SK-N-SH (cell line): Measurements from ENCODE around the gene MYH15. TPM values are rescaled to one million over a fixed set of nuclear protein-coding genes. Genes with fewer than 3 reads are reported as not detected.

Experiments
- CTCF ChIA-PET: fragments of 300-600, 350-600 bp; formaldehyde crosslinking; extraction: SDS; loops from one replicate; lab custom pipeline; 2021; lab: Yijun Ruan, JAX
- POLR2A ChIA-PET: fragments of 350-600 bp; sonication (Branson Sonifier 250); formaldehyde crosslinking; extraction: SDS; loops from one replicate; lab custom pipeline; 2020; ENCODE audit warnings: antibody characterized with exemption, inconsistent platforms; lab: Yijun Ruan, JAX
- DNase-seq: peaks from one replicate; pipeline ENCODE4 v3.0.0; 2012
- H2AFZ ChIP-seq: fragments of 200-600 bp; sonication (generic); 2 replicates; pipeline ENCODE4 v1.8.1; 2016; ENCODE audit warnings: antibody characterized with exemption, mild to moderate bottlenecking, low read depth
- H3F3A ChIP-seq: fragments of 200-600 bp; sonication (generic); replicated peaks from 2 replicates; pipeline ENCODE3; 2016; ENCODE audit warnings: antibody characterized with exemption, mild to moderate bottlenecking; ENCODE audit not compliant: insufficient read depth
- H3K27ac ChIP-seq, 2 experiments: fragments of 200-500 bp in 1 of 2; fragments of 200-600 bp in 1 of 2; sonication (Bioruptor generic) in 1 of 2; sonication (generic), shearing (Covaris generic) in 1 of 2; 2 replicates each; pipeline versions ENCODE4 v1.5.1 to v1.6.1; 2014 to 2016; ENCODE audit warnings: low read depth in 2 of 2, inconsistent platforms in 1 of 2, low read length in 1 of 2, mild to moderate bottlenecking in 1 of 2, mixed read lengths in 1 of 2
- H3K27me3 ChIP-seq: fragments of 200-600 bp; sonication (generic), shearing (Covaris generic); 2 replicates; pipeline ENCODE4 v1.6.1; 2016; ENCODE audit warnings: mixed run types; ENCODE audit not compliant: insufficient read depth
- H3K36me3 ChIP-seq, 2 experiments: fragments of 200-500 bp in 1 of 2; fragments of 200-600 bp in 1 of 2; sonication (Bioruptor generic) in 1 of 2; sonication (generic) in 1 of 2; replicated peaks in 1 of 2; 2 replicates each; pipeline versions ENCODE3 to v1.5.1; 2014 to 2016; ENCODE audit warnings: low read length in 1 of 2, mild to moderate bottlenecking in 1 of 2; ENCODE audit not compliant: insufficient read depth in 2 of 2, control insufficient read depth in 1 of 2
- H3K4me1 ChIP-seq, 2 experiments: fragments of 200-500 bp in 1 of 2; fragments of 200-600 bp in 1 of 2; sonication (Bioruptor generic) in 1 of 2; sonication (generic), shearing (Covaris generic) in 1 of 2; 2 replicates each; pipeline versions ENCODE4 v1.5.1 to v1.6.1; 2014 to 2016; ENCODE audit warnings: low read depth in 1 of 2, low read length in 1 of 2, mixed run types in 1 of 2; ENCODE audit not compliant: insufficient read depth in 2 of 2, control insufficient read depth in 1 of 2
- H3K4me2 ChIP-seq: fragments of 200-600 bp; sonication (generic), shearing (Covaris generic); 2 replicates; pipeline ENCODE4 v1.6.1; 2017; ENCODE audit warnings: mixed run types
- H3K4me3 ChIP-seq, 2 experiments: fragments of 200-500 bp in 1 of 2; fragments of 200-600 bp in 1 of 2; sonication (Bioruptor generic) in 1 of 2; sonication (generic), shearing (Covaris generic) in 1 of 2; 2 replicates each; pipeline versions ENCODE4 v1.5.1 to v1.8.1; 2014 to 2016; ENCODE audit warnings: low read depth in 2 of 2, inconsistent platforms in 1 of 2, low read length in 1 of 2, mild to moderate bottlenecking in 1 of 2, mixed read lengths in 1 of 2, moderate library complexity in 1 of 2
- H3K79me2 ChIP-seq: fragments of 200-600 bp; sonication (generic); 2 replicates; pipeline ENCODE4 v1.8.1; 2017; ENCODE audit warnings: mild to moderate bottlenecking; ENCODE audit not compliant: insufficient read depth
- H3K9ac ChIP-seq: fragments of 200-600 bp; sonication (generic); 2 replicates; pipeline ENCODE4 v1.6.1; 2017; ENCODE audit warnings: mixed run types
- H3K9me2 ChIP-seq: fragments of 200-600 bp; sonication (generic); 2 replicates; pipeline ENCODE4 v1.6.1; 2017; ENCODE audit warnings: mixed run types
- H3K9me3 ChIP-seq: fragments of 200-600 bp; sonication (generic); 2 replicates; pipeline ENCODE4 v1.6.1; 2017; ENCODE audit warnings: mixed run types, mild to moderate bottlenecking, moderate library complexity
- H4K20me1 ChIP-seq: fragments of 200-600 bp; sonication (generic); 2 replicates; pipeline ENCODE4 v1.6.1; 2017; ENCODE audit warnings: mild to moderate bottlenecking, mixed run types; ENCODE audit not compliant: insufficient read depth
- CHD2 ChIP-seq: fragments of 150-350 bp; IDR thresholded peaks from 2 replicates; pipeline ENCODE4 v1.6.1; 2018; ENCODE audit warnings: low read length; ENCODE audit not compliant: partially characterized antibody
- EP300 ChIP-seq, 2 experiments: IDR thresholded peaks; 2 replicates each; pipeline versions ENCODE4 v1.4.0 to v1.6.1; 2012; ENCODE audit warnings: borderline replicate concordance in 1 of 2, low read depth in 1 of 2, low read length in 1 of 2
- FOSL2 ChIP-seq: IDR thresholded peaks from 2 replicates; pipeline ENCODE4 v1.4.0; 2012; ENCODE audit warnings: low read depth, mild to moderate bottlenecking, moderate library complexity, borderline replicate concordance
- GABPA ChIP-seq: IDR thresholded peaks from 2 replicates; pipeline ENCODE4 v1.4.0; 2012; ENCODE audit warnings: low read depth, mild to moderate bottlenecking
- GATA2 ChIP-seq: sonication (generic); formaldehyde crosslinking; IDR thresholded peaks from 2 replicates; pipeline ENCODE4 v1.5.0; 2020; ENCODE audit warnings: mild to moderate bottlenecking, missing genetic modification reagents
- JUND ChIP-seq: IDR thresholded peaks from 2 replicates; pipeline ENCODE4 v1.4.0; 2012
- MEF2A ChIP-seq: IDR thresholded peaks from 2 replicates; pipeline ENCODE4 v1.4.0; 2012; ENCODE audit warnings: low read depth, borderline replicate concordance
- RAD21 ChIP-seq: IDR thresholded peaks from 2 replicates; pipeline ENCODE4 v1.6.1; 2012; ENCODE audit warnings: mild to moderate bottlenecking, low read length
- RCOR1 ChIP-seq: fragments of 150-350 bp; IDR thresholded peaks from 2 replicates; pipeline ENCODE4 v1.6.1; 2017; ENCODE audit warnings: antibody characterized with exemption, low read length
- RFX5 ChIP-seq: IDR thresholded peaks from 2 replicates; pipeline ENCODE4 v1.6.1; 2012; ENCODE audit warnings: mild to moderate bottlenecking, improper control_type of control experiment, low read length
- RXRA ChIP-seq: IDR thresholded peaks from 2 replicates; pipeline ENCODE4 v1.4.0; 2012; ENCODE audit warnings: low read depth, mild to moderate bottlenecking, borderline replicate concordance
- SIN3A ChIP-seq: IDR thresholded peaks from 2 replicates; pipeline ENCODE4 v1.6.1; 2012; ENCODE audit warnings: low read depth, mild to moderate bottlenecking, low read length, moderate library complexity, borderline replicate concordance
- TAF1 ChIP-seq: IDR thresholded peaks from 2 replicates; pipeline ENCODE4 v1.6.1; 2012; ENCODE audit warnings: low read depth, mild to moderate bottlenecking, low read length, moderate library complexity, borderline replicate concordance
- TCF12 ChIP-seq: IDR thresholded peaks from 2 replicates; pipeline ENCODE4 v1.4.0; 2012
- TEAD4 ChIP-seq: IDR thresholded peaks from 2 replicates; pipeline ENCODE4 v1.4.0; 2012; ENCODE audit warnings: mild to moderate bottlenecking, borderline replicate concordance; ENCODE audit not compliant: insufficient read depth
- WGBS: methylation state at CpG from one replicate; pipeline ENCODE4 v1.1.6; 2017; ENCODE audit warnings: low lambda C conversion rate; 5-methylcytosine and 5-hydroxymethylcytosine counted together
- polyA plus RNA-seq, 3 experiments: library from polyadenylated mRNA; depleted of rRNA; stranded (reverse); fragments of >200 nt; gene quantifications; 2 replicates each; pipeline ENCODE4 v1.2.3, GENCODE V29; 2012
- TF ChIP-seq, protein P1 (sequence below): IDR thresholded peaks from 2 replicates; pipeline ENCODE4 v1.4.0; 2012; ENCODE audit warnings: low read depth, borderline replicate concordance
- TF ChIP-seq, protein P2 (sequence below): IDR thresholded peaks from 2 replicates; pipeline ENCODE4 v1.4.0; 2012; ENCODE audit warnings: low read depth
- TF ChIP-seq, protein P3 (sequence below): fragments of 200-600 bp; sonication (generic); IDR thresholded peaks from 2 replicates; pipeline ENCODE4 v1.6.1; 2017; ENCODE audit warnings: antibody characterized with exemption, mild to moderate bottlenecking, moderate library complexity

MYH15 gene
- polyA plus RNA-seq, 1 of the 3 experiments (the other 2 are of a cell fraction) = 2.1 TPM

DNA sequence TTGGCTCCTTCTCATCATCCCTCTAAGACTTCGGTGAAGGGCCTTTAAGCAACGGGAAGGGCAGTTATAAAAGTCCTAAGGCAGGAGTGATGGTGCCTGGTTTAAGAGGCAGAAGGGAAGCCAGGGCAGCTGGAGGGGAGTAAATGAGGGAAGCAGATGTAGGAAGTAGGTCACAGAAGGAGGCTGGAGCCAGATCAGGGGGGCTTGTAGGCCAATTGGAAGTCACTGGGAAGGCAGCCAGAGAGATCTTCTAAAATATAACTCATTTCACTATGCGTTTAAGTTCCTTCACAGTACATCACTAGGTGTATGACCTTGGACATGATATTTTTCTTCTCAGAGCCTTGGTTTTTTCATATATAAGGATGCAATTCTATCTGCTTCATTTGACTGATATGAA lies 94.7 kb downstream of the MYH15 start:
- H3K36me3 ChIP-seq = no peaks in the 10 kb centered on the region
- no peaks in the 10 kb centered on the region for H3K9me3 ChIP-seq
- 51% methylated on average over 3 of the region's 3 CpGs for WGBS
- no peak overlapping the region; a peak in 1 of 4 replicates for H3K27ac ChIP-seq
- ChIA-PET POLR2A (no interaction called here), CTCF (interaction anchor here (0.6 to 1.4 kb wide), 2 partner anchors 10 to 503 kb away, joined by 3 to 4 read pairs; no protein-coding TSS in a partner anchor)
- no peak overlapping the region for H3K4me3 ChIP-seq
- no peaks in the 10 kb centered on the region for H4K20me1 ChIP-seq
- H2AFZ ChIP-seq = peak overlapping the region; percentile 34; the same call in 1 of the 2 replicates
- no peaks in the 10 kb centered on the region for H3K79me2 ChIP-seq
- H3K4me2 ChIP-seq = no peak overlapping the region
- TF ChIP-seq EP300 (IDR thresholded peaks at IDR 0.05; ENCODE audit: borderline replicate concordance in 1 of 2, low read depth in 1 of 2, low read length in 1 of 2) (no peak), RFX5 (no peak), GABPA (no peak), TEAD4 (no peak), SIN3A (no peak), CHD2 (no peak), TCF12 (no peak), RCOR1 (no peak), TAF1 (no peak), FOSL2 (no peak), JUND (no peak), RXRA (no peak), MEF2A (no peak), GATA2 (CRISPR knock-in tag) (no peak), RAD21 (no peak)
- TF ChIP-seq, protein P1, sequence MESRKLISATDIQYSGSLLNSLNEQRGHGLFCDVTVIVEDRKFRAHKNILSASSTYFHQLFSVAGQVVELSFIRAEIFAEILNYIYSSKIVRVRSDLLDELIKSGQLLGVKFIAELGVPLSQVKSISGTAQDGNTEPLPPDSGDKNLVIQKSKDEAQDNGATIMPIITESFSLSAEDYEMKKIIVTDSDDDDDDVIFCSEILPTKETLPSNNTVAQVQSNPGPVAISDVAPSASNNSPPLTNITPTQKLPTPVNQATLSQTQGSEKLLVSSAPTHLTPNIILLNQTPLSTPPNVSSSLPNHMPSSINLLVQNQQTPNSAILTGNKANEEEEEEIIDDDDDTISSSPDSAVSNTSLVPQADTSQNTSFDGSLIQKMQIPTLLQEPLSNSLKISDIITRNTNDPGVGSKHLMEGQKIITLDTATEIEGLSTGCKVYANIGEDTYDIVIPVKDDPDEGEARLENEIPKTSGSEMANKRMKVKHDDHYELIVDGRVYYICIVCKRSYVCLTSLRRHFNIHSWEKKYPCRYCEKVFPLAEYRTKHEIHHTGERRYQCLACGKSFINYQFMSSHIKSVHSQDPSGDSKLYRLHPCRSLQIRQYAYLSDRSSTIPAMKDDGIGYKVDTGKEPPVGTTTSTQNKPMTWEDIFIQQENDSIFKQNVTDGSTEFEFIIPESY = no peak
- TF ChIP-seq, protein P2, sequence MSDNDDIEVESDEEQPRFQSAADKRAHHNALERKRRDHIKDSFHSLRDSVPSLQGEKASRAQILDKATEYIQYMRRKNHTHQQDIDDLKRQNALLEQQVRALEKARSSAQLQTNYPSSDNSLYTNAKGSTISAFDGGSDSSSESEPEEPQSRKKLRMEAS = no peak
- TF ChIP-seq, protein P3, sequence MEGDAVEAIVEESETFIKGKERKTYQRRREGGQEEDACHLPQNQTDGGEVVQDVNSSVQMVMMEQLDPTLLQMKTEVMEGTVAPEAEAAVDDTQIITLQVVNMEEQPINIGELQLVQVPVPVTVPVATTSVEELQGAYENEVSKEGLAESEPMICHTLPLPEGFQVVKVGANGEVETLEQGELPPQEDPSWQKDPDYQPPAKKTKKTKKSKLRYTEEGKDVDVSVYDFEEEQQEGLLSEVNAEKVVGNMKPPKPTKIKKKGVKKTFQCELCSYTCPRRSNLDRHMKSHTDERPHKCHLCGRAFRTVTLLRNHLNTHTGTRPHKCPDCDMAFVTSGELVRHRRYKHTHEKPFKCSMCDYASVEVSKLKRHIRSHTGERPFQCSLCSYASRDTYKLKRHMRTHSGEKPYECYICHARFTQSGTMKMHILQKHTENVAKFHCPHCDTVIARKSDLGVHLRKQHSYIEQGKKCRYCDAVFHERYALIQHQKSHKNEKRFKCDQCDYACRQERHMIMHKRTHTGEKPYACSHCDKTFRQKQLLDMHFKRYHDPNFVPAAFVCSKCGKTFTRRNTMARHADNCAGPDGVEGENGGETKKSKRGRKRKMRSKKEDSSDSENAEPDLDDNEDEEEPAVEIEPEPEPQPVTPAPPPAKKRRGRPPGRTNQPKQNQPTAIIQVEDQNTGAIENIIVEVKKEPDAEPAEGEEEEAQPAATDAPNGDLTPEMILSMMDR = no peak
- H3K9ac ChIP-seq = no peak overlapping the region
- H3K4me1 ChIP-seq = peaks cover 3 to 22% of the 10 kb centered on the region in 2 experiments; a peak in 3 of 4 replicates
- peak; percentile 38 for DNase-seq
- no peaks in the 10 kb centered on the region for H3K27me3 ChIP-seq
- H3F3A ChIP-seq = peaks cover 11% of the 10 kb centered on the region
- H3K9me2 ChIP-seq = no peaks in the 10 kb centered on the region
